Suprapubic skin (tissue), 4 donors: ENCODE results near the gene TNIK.

Source experiments
- EP300 ChIP-seq: sonication (generic); formaldehyde crosslinking; IDR thresholded peaks from one replicate; pipeline ENCODE4 v1.6.1; 2017; ENCODE audit warnings: antibody characterized with exemption
- POLR2A ChIP-seq, 2 donors: fragments of 450-650 bp; IDR thresholded peaks; one replicate each; pipeline ENCODE4 v1.6.1; 2017; ENCODE audit warnings: antibody characterized with exemption in 2 of 2, mild to moderate bottlenecking in 2 of 2, moderate library complexity in 2 of 2
- POLR2AphosphoS5 ChIP-seq, 3 donors: sonication (generic); formaldehyde crosslinking; IDR thresholded peaks; one replicate each; pipeline ENCODE4 v1.6.1; 2017; ENCODE audit warnings: antibody characterized with exemption in 3 of 3
- TF ChIP-seq, protein P1 (sequence below), 2 donors: fragments of 200-600 bp in 1 of 2; fragments of 450-650 bp in 1 of 2; sonication (generic) in 1 of 2; IDR thresholded peaks; one replicate each; pipeline ENCODE4 v1.5.1; 2016 to 2019; ENCODE audit warnings: antibody characterized with exemption in 2 of 2, mild to moderate bottlenecking in 1 of 2, moderate library complexity in 1 of 2

DNA sequence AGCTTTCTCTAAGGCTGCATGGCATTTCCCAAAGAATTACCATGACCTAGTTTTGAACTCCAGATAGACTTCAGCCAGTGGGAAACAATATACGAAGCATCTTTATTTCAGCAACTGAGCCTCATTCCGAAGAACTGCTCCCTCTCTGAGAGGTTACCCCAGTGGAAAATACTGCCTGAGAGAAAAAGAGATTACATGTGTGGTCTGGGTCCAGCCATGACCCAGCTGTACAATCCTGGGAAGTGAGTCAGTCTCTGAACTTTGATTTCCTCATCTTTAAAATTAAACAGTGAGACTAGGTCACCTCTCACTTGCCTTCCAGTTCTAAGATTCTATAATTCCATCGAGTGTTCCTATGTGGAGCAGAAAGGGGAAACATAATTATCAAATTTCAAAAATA is 42.4 kb downstream of the TNIK start:
- TF ChIP-seq, protein P1, sequence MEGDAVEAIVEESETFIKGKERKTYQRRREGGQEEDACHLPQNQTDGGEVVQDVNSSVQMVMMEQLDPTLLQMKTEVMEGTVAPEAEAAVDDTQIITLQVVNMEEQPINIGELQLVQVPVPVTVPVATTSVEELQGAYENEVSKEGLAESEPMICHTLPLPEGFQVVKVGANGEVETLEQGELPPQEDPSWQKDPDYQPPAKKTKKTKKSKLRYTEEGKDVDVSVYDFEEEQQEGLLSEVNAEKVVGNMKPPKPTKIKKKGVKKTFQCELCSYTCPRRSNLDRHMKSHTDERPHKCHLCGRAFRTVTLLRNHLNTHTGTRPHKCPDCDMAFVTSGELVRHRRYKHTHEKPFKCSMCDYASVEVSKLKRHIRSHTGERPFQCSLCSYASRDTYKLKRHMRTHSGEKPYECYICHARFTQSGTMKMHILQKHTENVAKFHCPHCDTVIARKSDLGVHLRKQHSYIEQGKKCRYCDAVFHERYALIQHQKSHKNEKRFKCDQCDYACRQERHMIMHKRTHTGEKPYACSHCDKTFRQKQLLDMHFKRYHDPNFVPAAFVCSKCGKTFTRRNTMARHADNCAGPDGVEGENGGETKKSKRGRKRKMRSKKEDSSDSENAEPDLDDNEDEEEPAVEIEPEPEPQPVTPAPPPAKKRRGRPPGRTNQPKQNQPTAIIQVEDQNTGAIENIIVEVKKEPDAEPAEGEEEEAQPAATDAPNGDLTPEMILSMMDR (IDR thresholded peaks at IDR 0.05), result no peak
- TF ChIP-seq POLR2A (IDR thresholded peaks at IDR 0.05) (no peak), EP300 (no peak), POLR2AphosphoS5 (IDR thresholded peaks at IDR 0.05) (no peak)
